ENCODE measurements around the gene AMBN.
A peak's percentile ranks its signal among the peaks of the same experiment; 100 is the strongest.

AMBN gene, protein sequence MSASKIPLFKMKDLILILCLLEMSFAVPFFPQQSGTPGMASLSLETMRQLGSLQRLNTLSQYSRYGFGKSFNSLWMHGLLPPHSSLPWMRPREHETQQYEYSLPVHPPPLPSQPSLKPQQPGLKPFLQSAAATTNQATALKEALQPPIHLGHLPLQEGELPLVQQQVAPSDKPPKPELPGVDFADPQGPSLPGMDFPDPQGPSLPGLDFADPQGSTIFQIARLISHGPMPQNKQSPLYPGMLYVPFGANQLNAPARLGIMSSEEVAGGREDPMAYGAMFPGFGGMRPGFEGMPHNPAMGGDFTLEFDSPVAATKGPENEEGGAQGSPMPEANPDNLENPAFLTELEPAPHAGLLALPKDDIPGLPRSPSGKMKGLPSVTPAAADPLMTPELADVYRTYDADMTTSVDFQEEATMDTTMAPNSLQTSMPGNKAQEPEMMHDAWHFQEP

GRCh38 chr4:70591955-70592582, at the start of gene AMBN:
Gene AMBN, plus strand, starts transcription at chr4:70592256. Its CDS starts 103 bp downstream, at chr4:70592359.
- DNase-seq (ENCODE audit: low read depth in 2 of 3, low spot score in 1 of 3) = no peak

DNA sequence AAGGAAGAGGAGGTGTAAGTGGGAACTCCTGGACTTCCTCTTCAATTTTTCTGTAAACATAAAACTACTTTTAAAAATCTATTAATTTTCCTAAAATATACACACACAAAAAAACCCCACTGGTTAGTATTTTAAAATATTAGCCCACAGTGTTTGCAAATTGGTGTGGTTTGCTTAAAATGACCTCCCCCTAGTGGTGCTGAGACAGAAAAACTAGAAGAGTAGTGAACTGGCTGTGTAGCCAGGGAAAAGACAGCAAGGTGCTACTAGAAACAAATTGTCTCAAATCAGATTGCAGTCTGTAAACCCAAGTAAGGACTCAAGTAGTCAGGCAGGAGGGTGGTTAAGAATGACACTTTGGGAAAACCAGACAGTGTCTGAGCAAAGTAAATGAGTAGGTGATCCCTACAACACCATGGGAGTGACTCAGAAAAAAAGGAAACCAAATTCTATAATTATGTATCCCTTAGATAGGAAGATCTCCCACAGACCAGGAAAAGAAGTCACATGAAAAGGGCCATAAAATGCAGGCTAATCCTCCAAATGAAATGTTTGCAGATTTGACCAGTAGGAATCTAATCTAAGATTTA, 47.7 kb upstream of the AMBN start:
- no peak for DNase-seq (ENCODE audit: low read depth in 2 of 3, low spot score in 1 of 3)

DNA sequence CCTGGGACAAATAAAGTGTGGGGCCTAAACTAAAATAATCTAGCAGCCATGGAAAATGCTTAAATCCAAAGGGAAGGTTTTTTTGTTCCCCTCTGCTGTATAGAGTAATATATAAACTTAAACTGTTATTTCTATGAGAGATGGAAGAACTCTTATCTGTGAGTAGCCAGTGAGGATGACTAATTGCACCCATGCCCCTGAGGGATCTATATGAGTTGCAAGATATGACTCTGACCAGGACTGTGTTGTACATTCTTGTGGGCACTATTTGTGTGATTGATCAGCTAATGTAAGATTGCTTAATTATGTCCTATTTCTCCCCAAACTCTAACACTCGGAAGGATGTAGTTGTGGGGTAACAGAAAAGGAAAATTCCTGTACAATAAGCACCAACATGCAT, 35.2 kb upstream of the AMBN start:
- DNase-seq (ENCODE audit: low read depth in 2 of 3, low spot score in 1 of 3) = no peak

GRCh38 chr4:70559211-70559830, 32.7 kb upstream of the AMBN start:
- peak in 2 of 3 donors; percentile 10 to 31 for DNase-seq (ENCODE audit: low read depth in 2 of 3, low spot score in 1 of 3)

DNA sequence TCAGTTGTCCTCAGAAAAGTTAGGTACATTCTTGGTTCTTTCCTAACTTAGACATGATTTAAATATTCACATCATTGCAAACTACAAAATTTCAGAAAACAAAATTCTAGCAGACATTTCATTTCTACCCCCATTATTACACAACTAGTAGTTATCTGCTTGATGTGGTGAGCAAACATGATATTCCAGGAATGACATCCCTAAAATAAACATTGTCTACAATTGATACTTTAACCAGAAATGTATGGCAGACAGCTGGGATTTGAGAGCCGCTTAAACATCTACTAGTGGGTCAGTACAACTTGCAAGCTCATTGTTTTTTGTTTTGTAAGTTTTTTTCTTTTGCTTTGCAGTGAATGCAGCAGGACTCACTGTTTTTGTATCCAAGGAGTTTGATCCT, 32.1 kb upstream of the AMBN start:
- no peak for DNase-seq (ENCODE audit: low read depth in 2 of 3, low spot score in 1 of 3)

GRCh38 chr4:70564033-70564432, 28.0 kb upstream of the AMBN start:
- DNase-seq (ENCODE audit: low read depth in 2 of 3, low spot score in 1 of 3) = no peak

GRCh38 chr4:70570796-70571195, 21.3 kb upstream of the AMBN start:
- no peak for DNase-seq (ENCODE audit: low read depth in 2 of 3, low spot score in 1 of 3)

DNA sequence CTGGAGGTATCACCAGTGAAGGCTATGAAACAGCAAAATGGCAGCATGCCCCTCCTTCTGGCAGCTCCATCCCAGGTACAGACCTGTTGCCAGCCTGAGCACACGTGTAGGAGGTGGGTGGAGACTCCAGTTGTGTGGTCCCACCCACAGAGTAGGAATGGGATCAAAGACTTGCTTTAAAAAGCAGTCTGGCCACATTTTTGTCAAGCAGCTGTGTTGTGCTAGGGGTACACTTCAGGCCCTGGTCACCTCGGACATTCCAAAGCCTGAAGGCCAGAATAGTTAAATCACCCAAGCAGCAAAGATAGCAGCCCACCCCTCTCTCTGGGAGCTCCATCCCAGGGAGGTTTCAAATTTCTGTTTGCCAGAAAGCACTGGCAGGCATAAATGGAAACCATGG, 20.3 kb upstream of the AMBN start:
- no peak for DNase-seq (ENCODE audit: low read depth in 2 of 3, low spot score in 1 of 3)

GRCh38 chr4:70575964-70576363, 16.1 kb upstream of the AMBN start:
- DNase-seq (ENCODE audit: low read depth in 2 of 3, low spot score in 1 of 3) = no peak

DNA sequence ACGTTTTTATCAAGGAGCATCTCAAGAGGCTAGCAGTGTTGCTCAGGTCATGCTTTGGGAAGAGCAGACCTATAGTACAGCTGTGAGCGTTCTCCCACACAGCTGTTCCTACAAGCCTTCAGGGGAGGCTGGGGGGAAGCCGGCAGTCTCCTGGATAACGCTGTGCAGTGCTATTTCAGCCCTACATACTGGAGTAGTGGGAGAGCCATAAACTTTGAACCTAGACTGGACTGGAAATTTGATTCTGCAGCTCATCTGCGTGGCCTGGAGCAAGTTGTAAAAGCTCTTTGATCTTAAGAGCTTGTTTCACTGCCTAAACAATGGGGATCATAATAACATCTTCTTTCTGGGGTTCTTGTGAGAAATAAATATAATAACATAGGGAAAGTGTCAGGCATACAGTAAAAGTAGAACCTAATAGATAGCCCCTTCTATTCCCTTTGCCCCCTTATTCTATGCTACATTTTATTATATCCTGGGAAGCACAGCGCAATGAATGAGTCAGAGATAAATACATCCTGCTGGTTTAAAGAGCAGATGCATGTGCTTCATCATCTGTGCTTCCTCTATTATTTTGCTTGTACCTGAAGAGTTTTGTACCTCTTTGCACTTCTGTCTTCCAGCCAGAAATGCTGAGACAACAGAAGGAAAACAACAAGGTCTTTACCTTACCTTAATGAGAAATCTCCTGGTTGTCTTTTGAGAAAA, 14.7 kb upstream of the AMBN start:
- no peak for DNase-seq (ENCODE audit: low read depth in 2 of 3, low spot score in 1 of 3)

GRCh38 chr4:70581980-70582379, 10.1 kb upstream of the AMBN start:
- no peak for DNase-seq (ENCODE audit: low read depth in 2 of 3, low spot score in 1 of 3)

DNA sequence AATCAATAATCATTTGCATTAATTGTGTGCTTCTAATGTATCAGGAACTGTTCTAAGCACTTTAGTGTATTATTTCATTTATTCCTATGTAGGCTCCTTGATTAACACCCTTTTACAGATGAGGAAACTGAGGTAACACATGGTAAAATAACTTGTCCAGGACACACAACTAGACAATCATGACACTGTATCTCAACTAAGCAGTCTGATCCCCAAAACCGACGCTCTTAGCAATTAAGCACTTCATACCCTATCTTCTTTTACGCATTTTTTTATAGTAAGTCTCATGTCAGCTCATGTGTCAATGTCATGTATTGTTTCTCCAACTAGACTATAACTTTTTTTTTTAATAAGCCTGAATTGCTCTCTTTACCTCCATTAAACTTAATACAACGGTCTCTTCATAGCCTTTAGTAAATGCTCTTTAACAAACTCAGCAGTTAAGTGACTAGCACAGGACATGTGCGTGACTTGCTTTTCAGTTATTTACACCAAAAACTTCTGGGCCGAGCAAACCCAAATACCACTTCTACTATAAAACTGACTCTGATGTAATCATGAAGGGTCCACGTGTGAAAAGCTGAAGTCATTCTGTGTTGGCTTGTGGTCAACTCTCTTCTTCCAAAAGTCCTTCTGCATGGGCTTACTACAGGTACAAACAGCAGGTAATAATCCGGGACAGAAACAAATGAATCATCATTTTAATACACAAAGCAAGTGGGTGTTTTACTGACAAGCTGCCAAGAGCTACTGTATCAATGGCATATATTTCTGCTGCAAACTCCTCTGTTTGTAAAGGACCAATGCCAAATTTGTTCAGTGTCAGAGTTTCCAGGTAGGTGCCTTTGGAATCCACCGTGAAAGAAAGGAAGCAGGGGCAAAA, 7.9 kb upstream of the AMBN start:
- DNase-seq (ENCODE audit: low read depth in 2 of 3, low spot score in 1 of 3) = no peak

DNA sequence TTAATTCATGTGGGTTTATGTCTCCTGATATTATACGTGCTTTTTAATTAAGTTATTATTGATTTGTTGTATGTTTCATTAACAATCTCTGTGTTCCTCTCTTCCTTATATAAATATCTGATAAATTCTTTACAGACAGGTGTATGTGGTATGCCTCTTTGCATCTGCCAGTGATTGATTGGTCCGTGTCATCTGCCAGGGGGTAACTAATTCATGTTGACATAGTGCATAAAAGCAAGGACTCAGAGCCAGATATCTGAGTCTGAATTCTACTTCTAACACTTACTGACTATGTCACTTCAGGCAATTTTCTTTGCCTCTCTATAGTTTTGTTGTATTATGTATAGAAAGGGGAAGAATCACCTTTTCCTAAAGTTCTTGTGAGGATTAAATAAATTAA, 5.2 kb upstream of the AMBN start:
- no peak for DNase-seq (ENCODE audit: low read depth in 2 of 3, low spot score in 1 of 3)

- no peak for DNase-seq (ENCODE audit: low read depth in 2 of 3, low spot score in 1 of 3)
Measured at GRCh38 chr4:70589785-70590184, 2.3 kb upstream of the AMBN start.

DNA sequence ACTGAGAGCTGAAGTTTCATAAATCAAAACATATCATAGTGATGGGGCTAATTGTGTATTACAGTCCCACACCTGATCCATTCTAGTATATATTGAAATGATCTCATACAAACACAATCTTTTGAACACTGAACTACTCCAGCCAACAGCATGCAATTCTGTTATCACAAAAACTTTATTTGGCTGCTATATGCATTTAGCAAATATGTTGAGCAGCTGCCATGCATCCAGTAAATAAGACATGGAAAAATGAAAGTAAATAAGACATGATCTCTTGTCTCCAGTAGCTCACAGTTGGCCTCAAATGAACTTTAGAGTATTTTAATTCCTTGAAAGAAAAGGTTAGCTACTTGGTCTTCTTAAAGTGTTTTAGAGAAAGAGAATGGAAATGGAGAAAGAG, 2.1 kb downstream of the AMBN start:
- DNase-seq (ENCODE audit: low read depth in 2 of 3, low spot score in 1 of 3) = no peak

- DNase-seq (ENCODE audit: low read depth in 2 of 3, low spot score in 1 of 3) = no peak
Measured at GRCh38 chr4:70600305-70600704, 8.2 kb downstream of the AMBN start.

DNA sequence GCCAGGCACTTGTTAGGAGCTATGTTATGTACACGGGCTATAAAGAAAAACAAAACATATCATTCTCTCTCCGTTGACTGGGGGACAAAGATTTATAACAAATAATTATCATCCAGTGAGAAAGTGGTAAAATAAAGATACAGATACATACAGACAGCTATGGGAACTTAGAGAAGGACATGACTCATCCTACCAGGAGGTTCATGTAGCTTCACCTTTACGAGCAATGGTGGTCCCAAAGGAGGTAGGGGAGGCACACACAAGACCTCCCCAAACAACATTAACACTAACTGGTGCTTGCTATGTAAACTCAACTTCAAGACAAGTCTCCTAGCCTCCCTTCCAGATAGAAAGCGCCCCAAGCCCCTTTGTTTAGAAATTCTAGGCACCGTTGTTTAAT, 8.9 kb downstream of the AMBN start:
- DNase-seq (ENCODE audit: low read depth in 2 of 3, low spot score in 1 of 3) = no peak

DNA sequence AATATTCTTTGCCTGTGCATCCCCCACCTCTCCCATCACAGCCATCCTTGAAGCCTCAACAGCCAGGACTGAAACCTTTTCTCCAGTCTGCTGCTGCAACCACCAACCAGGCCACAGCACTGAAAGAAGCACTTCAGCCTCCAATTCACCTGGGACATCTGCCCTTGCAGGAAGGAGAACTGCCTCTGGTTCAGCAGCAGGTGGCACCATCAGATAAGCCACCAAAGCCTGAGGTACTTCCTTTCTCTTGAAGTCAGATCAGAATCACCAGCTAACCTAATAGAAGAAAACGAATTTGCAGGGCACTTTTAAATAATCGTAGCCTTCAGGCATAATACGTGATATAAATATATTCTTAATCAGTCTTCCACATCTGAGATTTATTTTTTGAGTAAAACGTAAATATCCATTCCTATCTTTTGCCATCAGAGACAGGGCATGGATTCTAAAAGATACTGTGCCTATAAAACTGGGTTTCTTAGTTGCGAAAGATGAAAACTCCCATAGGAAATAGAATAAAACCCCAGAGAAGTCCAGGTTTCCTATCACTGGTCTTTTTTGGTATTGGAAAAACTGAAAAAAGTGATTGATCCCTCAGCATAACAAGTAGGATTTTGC, 9.5 kb downstream of the AMBN start:
- peak; percentile 41 to 54 (median 49) for DNase-seq (ENCODE audit: low read depth in 2 of 3, low spot score in 1 of 3)

DNA sequence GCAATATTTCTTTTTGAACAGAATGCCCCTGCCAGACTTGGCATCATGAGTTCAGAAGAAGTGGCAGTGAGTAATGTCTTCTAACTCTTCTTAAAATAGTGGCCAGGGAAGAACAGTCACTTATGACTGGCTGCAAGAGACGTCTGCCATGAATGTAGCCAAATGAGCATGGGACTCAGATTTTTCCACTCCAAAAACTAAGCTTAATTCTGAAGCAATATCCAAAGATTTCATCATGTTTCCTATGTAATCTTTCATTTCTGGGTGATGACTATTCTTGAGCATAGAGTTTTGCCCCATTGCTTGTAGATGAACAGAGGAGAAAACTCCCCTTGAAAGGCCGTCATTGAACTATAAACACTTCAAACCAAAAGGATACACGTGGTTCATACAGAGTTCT, 11.8 kb downstream of the AMBN start:
- DNase-seq (ENCODE audit: low read depth in 2 of 3, low spot score in 1 of 3) = no peak

GRCh38 chr4:70606459-70606858, 14.4 kb downstream of the AMBN start:
- no peak for DNase-seq (ENCODE audit: low read depth in 2 of 3, low spot score in 1 of 3)

All from stimulated activated CD4-positive, alpha-beta T cell treated with anti-CD3 and anti-CD28 coated beads, Interleukin-12 subunit alpha, Interleukin-12 subunit beta, amount 100 ng/mL, for 48 hours (primary cell).